Spleen (tissue), 11 donors: ENCODE measurements around the gene CDC14B. TPM values are rescaled to one million over a fixed set of nuclear protein-coding genes. Genes with fewer than 3 reads are reported as not detected.

Experiments
- DNase-seq: peaks from one replicate; pipeline ENCODE4 v3.0.0-alpha.2; 2020
- H3K27ac ChIP-seq, 8 donors: fragments of 200-600 bp; sonication (generic) in 7 of 8; 1 replicate in 4 of 8; 2 replicates in 4 of 8; pipeline versions ENCODE4 v1.5.0 to v1.8.0; 2016 to 2021; ENCODE audit warnings: inconsistent platforms in 4 of 8, mild to moderate bottlenecking in 4 of 8, moderate library complexity in 1 of 8
- H3K27me3 ChIP-seq, 7 donors: fragments of 200-600 bp; sonication (generic) in 6 of 7; replicated peaks in 1 of 7; 1 replicate in 4 of 7; 2 replicates in 3 of 7; pipeline versions ENCODE4 v1.5.0 to v1.8.0; 2016 to 2021; ENCODE audit warnings: inconsistent platforms in 3 of 7, mild to moderate bottlenecking in 1 of 7
- H3K36me3 ChIP-seq, 6 donors: fragments of 200-600 bp; sonication (generic) in 5 of 6; 1 replicate in 4 of 6; 2 replicates in 2 of 6; pipeline versions ENCODE4 v1.5.0 to v1.8.0; 2016 to 2021; ENCODE audit warnings: inconsistent platforms in 2 of 6
- H3K4me1 ChIP-seq, 6 donors: fragments of 200-600 bp; sonication (generic) in 5 of 6; 1 replicate in 3 of 6; 2 replicates in 3 of 6; pipeline versions ENCODE4 v1.5.0 to v1.8.0; 2016 to 2021; ENCODE audit warnings: inconsistent platforms in 3 of 6
- H3K4me3 ChIP-seq, 8 donors: fragments of 200-600 bp; sonication (generic) in 7 of 8; 1 replicate in 4 of 8; 2 replicates in 4 of 8; pipeline versions ENCODE4 v1.5.0 to v1.8.0; 2016 to 2021; ENCODE audit warnings: inconsistent platforms in 4 of 8, mild to moderate bottlenecking in 4 of 8, moderate library complexity in 2 of 8
- H3K9me3 ChIP-seq, 8 donors: fragments of 200-600 bp; sonication (generic) in 7 of 8; 1 replicate in 4 of 8; 2 replicates in 4 of 8; pipeline versions ENCODE4 v1.5.0 to v1.8.0; 2016 to 2021; ENCODE audit warnings: inconsistent platforms in 4 of 8
- POLR2A ChIP-seq, 3 donors: fragments of 450-650 bp; IDR thresholded peaks; one replicate each; pipeline ENCODE4 v1.5.1; 2017; ENCODE audit warnings: antibody characterized with exemption in 3 of 3, mild to moderate bottlenecking in 1 of 3
- POLR2AphosphoS5 ChIP-seq, 3 donors: sonication (generic); formaldehyde crosslinking; IDR thresholded peaks; one replicate each; pipeline ENCODE4 v1.5.1; 2017; ENCODE audit warnings: antibody characterized with exemption in 3 of 3
- whole genome bisulfite sequencing, 5 donors: extraction: QIAGEN DNeasy Blood & Tissue Kit in 3 of 5; methylation state at CpG; one replicate each; pipeline versions ENCODE4 v1.1.5 to v1.1.7; 2013 to 2018; 5-methylcytosine and 5-hydroxymethylcytosine counted together
- intact Hi-C: fragments of 100-400 bp; cut with DNase I; formaldehyde crosslinking; loops from one replicate; pipeline ENCODE4 v1.15.0; 2023; ENCODE audit warnings: low total_unique reads
- polyA plus RNA-seq, 3 donors: library from polyadenylated mRNA; stranded (reverse); fragments of 200-250 nt; gene quantifications; one replicate each; pipeline ENCODE4 v1.2.1, GENCODE V29; 2013
- total RNA-seq, 7 donors: library from RNA; depleted of rRNA in 3 of 7; stranded (reverse); fragments of >200 nt in 3 of 7; fragmentation: NEBNext Ultra II Directional in 4 of 7; extraction: Animal tissue kit (Norgen Biotek cat#: 25700) in 4 of 7; gene quantifications; one replicate each; pipeline versions ENCODE4 v1.1.0 to v1.2.1, GENCODE V29; 2016 to 2021
- TF ChIP-seq, protein P1 (sequence below), 11 experiments: fragments of 200-600 bp in 7 of 11; fragments of 450-650 bp in 4 of 11; sonication (generic) in 4 of 11; IDR thresholded peaks in 8 of 11; conservative IDR thresholded peaks in 3 of 11; 1 replicate in 7 of 11; 2 replicates in 4 of 11; pipeline versions ENCODE4 v1.4.0 to v1.8.0; 2016 to 2021; ENCODE audit warnings: antibody characterized with exemption in 11 of 11, inconsistent platforms in 4 of 11, mild to moderate bottlenecking in 1 of 11
- donor health status: healthy with polysubstance abuse.
- donor health status: DM: no; HTN: no; CAD: no; lungs with moderate emphysema.
- donor health status: DM: no; HTN: no; CAD: no.
- donor health status: Bipolar disorder and iron deficiency.
- donor health status: healthy.
- donor health status: DM: no; HTN: no; CAD: no.
- donor health status: DM: yes; HTN: yes; CAD: no.

Gene CDC14B
- total and polyA plus RNA-seq, 10 donors = 1.3 to 10.0 (median 5.8) TPM

DNA sequence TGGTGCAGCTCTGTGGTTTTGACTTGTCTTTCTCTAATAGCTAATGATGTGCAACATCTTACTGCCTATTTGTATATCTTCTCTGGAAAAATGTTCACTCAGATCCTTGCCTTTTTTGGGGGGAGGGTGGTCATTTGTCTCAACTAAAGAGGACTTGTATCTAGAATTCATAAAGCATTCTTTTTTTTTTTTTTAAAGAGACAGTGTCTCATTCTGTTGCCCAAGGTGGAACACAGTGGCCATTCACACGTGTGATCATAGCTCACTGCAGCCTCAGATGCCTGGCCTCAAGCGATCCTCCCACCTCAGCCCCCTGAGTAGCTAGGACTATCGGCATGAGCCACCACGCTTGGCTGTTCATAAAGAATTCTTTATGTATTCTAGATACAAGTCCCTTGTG lies 136.4 kb downstream of the CDC14B start:
- DNase-seq = no peak
- WGBS, 5 donors = 91 to 100% (median 92%) methylated on average over 4 of the region's 4 CpGs
- no peak overlapping the region for H3K27ac ChIP-seq
- H3K9me3 ChIP-seq = no peaks in the 10 kb centered on the region
- no peak overlapping the region for H3K4me3 ChIP-seq
- H3K27me3 ChIP-seq = no peaks in the 10 kb centered on the region
- peaks cover 0 to 35% (median 12%) of the 10 kb centered on the region in 6 donors for H3K36me3 ChIP-seq
- peaks cover 0 to 11% (median 2%) of the 10 kb centered on the region in 6 donors for H3K4me1 ChIP-seq
- TF ChIP-seq, protein P1, sequence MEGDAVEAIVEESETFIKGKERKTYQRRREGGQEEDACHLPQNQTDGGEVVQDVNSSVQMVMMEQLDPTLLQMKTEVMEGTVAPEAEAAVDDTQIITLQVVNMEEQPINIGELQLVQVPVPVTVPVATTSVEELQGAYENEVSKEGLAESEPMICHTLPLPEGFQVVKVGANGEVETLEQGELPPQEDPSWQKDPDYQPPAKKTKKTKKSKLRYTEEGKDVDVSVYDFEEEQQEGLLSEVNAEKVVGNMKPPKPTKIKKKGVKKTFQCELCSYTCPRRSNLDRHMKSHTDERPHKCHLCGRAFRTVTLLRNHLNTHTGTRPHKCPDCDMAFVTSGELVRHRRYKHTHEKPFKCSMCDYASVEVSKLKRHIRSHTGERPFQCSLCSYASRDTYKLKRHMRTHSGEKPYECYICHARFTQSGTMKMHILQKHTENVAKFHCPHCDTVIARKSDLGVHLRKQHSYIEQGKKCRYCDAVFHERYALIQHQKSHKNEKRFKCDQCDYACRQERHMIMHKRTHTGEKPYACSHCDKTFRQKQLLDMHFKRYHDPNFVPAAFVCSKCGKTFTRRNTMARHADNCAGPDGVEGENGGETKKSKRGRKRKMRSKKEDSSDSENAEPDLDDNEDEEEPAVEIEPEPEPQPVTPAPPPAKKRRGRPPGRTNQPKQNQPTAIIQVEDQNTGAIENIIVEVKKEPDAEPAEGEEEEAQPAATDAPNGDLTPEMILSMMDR (IDR thresholded peaks at IDR 0.05 in 8 of 11, conservative IDR thresholded peaks at IDR 0.05 in 3 of 11) = no peak
- no peak for TF ChIP-seq POLR2A (IDR thresholded peaks at IDR 0.05)
- no peak for TF ChIP-seq POLR2AphosphoS5 (IDR thresholded peaks at IDR 0.05)
- intact Hi-C loops = no loop called here

DNA sequence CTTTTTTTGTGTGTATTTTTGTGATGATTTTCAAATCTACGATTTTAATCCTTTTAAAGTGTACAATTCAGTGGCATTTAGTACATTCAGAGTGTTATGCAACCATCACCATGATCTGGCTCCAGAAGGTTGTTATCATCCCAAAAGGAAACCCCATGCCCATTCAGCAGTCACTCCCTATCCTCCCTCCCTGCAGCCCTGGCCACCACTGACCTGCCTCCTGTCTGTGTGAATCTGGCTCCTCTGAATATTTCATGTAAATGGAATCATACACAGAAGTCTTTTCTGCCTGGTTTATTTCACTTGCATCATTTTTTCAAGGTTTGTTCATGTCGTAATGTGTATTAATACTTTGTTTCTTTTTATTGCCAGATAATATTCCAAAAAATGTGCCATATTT lies 137.2 kb downstream of the CDC14B start:
- no peaks in the 10 kb centered on the region for H3K27me3 ChIP-seq
- intact Hi-C loops = no loop called here
- no peak for TF ChIP-seq POLR2AphosphoS5 (IDR thresholded peaks at IDR 0.05)
- no peak for TF ChIP-seq POLR2A (IDR thresholded peaks at IDR 0.05)
- TF ChIP-seq, protein P1 (IDR thresholded peaks at IDR 0.05 in 8 of 11, conservative IDR thresholded peaks at IDR 0.05 in 3 of 11) = no peak
- WGBS, 5 donors = 89 to 98% (median 97%) methylated on average over 2 of the region's 2 CpGs
- peaks cover 0 to 28% (median 9%) of the 10 kb centered on the region in 6 donors for H3K36me3 ChIP-seq
- H3K27ac ChIP-seq = no peak overlapping the region
- no peak overlapping the region for H3K4me3 ChIP-seq
- H3K4me1 ChIP-seq = peaks cover 0 to 11% (median 2%) of the 10 kb centered on the region in 6 donors
- H3K9me3 ChIP-seq = no peaks in the 10 kb centered on the region
- no peak for DNase-seq

DNA sequence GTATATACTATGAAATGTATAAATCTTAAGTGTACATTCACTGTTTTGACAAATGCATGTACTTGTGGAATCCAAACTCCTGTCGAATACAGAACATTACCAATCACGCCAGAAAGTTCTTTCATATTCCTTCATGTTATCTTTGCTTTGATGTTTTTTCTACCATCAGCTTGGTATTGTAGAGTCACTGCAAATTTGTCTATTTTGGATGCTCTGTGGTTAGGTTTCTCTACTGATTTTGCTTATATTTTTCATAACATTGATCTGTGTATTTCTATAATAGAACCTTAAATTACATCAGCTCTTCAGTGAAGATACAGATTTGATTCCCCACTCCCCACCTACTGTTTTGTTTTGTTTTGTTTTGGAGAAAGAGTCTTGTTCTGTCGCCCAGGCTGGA lies 138.9 kb downstream of the CDC14B start:
- 92 to 98% (median 95%) methylated on average over 3 of the region's 3 CpGs for WGBS, 5 donors
- DNase-seq = no peak

DNA sequence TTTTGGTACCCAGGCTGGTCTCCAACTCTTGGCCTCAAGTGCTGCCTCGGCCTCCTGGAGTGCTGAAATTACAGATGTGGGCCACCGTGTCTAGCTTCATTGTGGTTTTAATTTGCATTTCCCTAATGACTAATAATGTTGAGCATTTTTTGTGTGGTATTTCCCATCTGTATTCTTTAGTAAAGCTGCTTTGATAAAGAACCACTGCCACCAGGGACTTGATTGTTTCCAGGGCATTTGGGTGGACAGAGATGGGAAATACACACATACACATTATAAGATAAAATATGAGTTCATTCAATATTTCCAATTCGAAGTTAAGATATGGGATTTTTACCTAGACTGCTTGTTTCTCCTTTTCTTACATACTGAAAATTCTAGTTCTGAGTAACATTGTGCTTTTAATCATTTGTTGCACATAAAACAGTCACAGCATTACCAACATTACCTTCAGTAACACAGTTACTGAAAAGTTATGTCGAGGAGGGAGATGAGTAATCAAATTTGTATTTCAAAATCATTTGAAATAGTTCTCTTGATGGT lies 140.7 kb downstream of the CDC14B start:
- DNase-seq = no peak
- no peaks in the 10 kb centered on the region for H3K4me1 ChIP-seq
- H3K36me3 ChIP-seq = peaks cover 0 to 19% (median 9%) of the 10 kb centered on the region in 6 donors
- H3K9me3 ChIP-seq = no peaks in the 10 kb centered on the region
- no peak for TF ChIP-seq POLR2AphosphoS5 (IDR thresholded peaks at IDR 0.05)
- no peak for TF ChIP-seq POLR2A (IDR thresholded peaks at IDR 0.05)
- TF ChIP-seq, protein P1 (IDR thresholded peaks at IDR 0.05 in 8 of 11, conservative IDR thresholded peaks at IDR 0.05 in 3 of 11) = no peak
- no peak overlapping the region for H3K27ac ChIP-seq
- H3K27me3 ChIP-seq = no peaks in the 10 kb centered on the region
- intact Hi-C loops = no loop called here
- WGBS, 5 donors = 53 to 65% (median 61%) methylated on average over 4 of the region's 4 CpGs
- no peak overlapping the region for H3K4me3 ChIP-seq

More for the DNA sequence above, 138.9 kb downstream of the CDC14B start:
- Histone ChIP-seq H3K4me1 (peaks cover 0 to 3% (median 0%) of the 10 kb centered on the region in 6 donors), H3K9me3 (no peaks in the 10 kb centered on the region), H3K36me3 (peaks cover 0 to 14% (median 10%) of the 10 kb centered on the region in 6 donors), H3K4me3 (no peak overlapping the region), H3K27ac (no peak overlapping the region), H3K27me3 (no peaks in the 10 kb centered on the region)
- TF ChIP-seq POLR2AphosphoS5 (IDR thresholded peaks at IDR 0.05) = no peak
- TF ChIP-seq POLR2A (IDR thresholded peaks at IDR 0.05) = no peak
- TF ChIP-seq, protein P1 (IDR thresholded peaks at IDR 0.05 in 8 of 11, conservative IDR thresholded peaks at IDR 0.05 in 3 of 11) = no peak
- intact Hi-C loops = no loop called here
